Measurements from ENCODE around the gene DHH.

- no peak for TF ChIP-seq POLR2AphosphoS5 (IDR thresholded peaks at IDR 0.05)
- TF ChIP-seq CTCF (IDR thresholded peaks at IDR 0.05): no peak
Observed at GRCh38 chr12:49088932-49089330, 5.7 kb downstream of the DHH start.
